HG03460 (cell line): Measurements from ENCODE around the gene NKAIN2.
"Not testable (repeated sequence)": the region's sequence is repeated elsewhere in the genome, so short reads cannot be mapped to it uniquely, and the experiment has no call there.

Source experiments
- ATAC-seq: cut with Tn5 transposase; IDR thresholded peaks from one replicate; pipeline ENCODE4 v1.9.1; 2021; ENCODE audit not compliant: unreplicated experiment

The NKAIN2 gene

GRCh38 chr6:123956492-123957139 is 153.0 kb downstream of the NKAIN2 start:
- ATAC-seq = no peak

GRCh38 chr6:123962508-123962907 is 158.8 kb downstream of the NKAIN2 start:
- no peak for ATAC-seq

GRCh38 chr6:123965894-123966293 is 162.2 kb downstream of the NKAIN2 start:
- ATAC-seq = no peak

- ATAC-seq = no peak
Observed at GRCh38 chr6:123966618-123967017, 163.0 kb downstream of the NKAIN2 start.

- no peak for ATAC-seq
Observed at GRCh38 chr6:123967905-123968304, 164.2 kb downstream of the NKAIN2 start.

- no peak for ATAC-seq
Observed at GRCh38 chr6:123972600-123973294, 169.1 kb downstream of the NKAIN2 start.

GRCh38 chr6:123980311-123980710 is 176.6 kb downstream of the NKAIN2 start:
- ATAC-seq = no peak

- ATAC-seq = no peak
Observed at GRCh38 chr6:123986938-123987337, 183.3 kb downstream of the NKAIN2 start.

- ATAC-seq = not testable (repeated sequence)
Observed at GRCh38 chr6:123989918-123990317, 186.3 kb downstream of the NKAIN2 start.

GRCh38 chr6:123990376-123990775 is 186.7 kb downstream of the NKAIN2 start:
- ATAC-seq = no peak

- no peak for ATAC-seq
Observed at GRCh38 chr6:123994168-123994567, 190.5 kb downstream of the NKAIN2 start.

GRCh38 chr6:123994891-123995635 is 191.4 kb downstream of the NKAIN2 start:
- ATAC-seq = no peak

GRCh38 chr6:123997223-123997622 is 193.6 kb downstream of the NKAIN2 start:
- ATAC-seq = no peak

- no peak for ATAC-seq
Observed at GRCh38 chr6:124002377-124003081, 198.9 kb downstream of the NKAIN2 start.

GRCh38 chr6:124007266-124007665 is 203.6 kb downstream of the NKAIN2 start:
- no peak for ATAC-seq

- no peak for ATAC-seq
Observed at GRCh38 chr6:124008000-124008987, 204.6 kb downstream of the NKAIN2 start.

- no peak for ATAC-seq
Observed at GRCh38 chr6:124008988-124009765, 205.5 kb downstream of the NKAIN2 start.

GRCh38 chr6:124010574-124010973 is 206.9 kb downstream of the NKAIN2 start:
- no peak for ATAC-seq

GRCh38 chr6:124011180-124011579 is 207.5 kb downstream of the NKAIN2 start:
- ATAC-seq = no peak
